GM21717 (cell line): ENCODE data around the gene MAGI3.
"Not testable (repeated sequence)": the region's sequence is repeated elsewhere in the genome, so short reads cannot be mapped to it uniquely, and the experiment has no call there.

Source experiments
- ATAC-seq: cut with Tn5 transposase; IDR thresholded peaks from one replicate; pipeline ENCODE4 v1.9.1; 2021; ENCODE audit warnings: mild to moderate bottlenecking, moderate library complexity; ENCODE audit not compliant: unreplicated experiment

The MAGI3 gene

GRCh38 chr1:113557187-113557586, 166.9 kb downstream of the MAGI3 start:
- no peak for ATAC-seq

DNA sequence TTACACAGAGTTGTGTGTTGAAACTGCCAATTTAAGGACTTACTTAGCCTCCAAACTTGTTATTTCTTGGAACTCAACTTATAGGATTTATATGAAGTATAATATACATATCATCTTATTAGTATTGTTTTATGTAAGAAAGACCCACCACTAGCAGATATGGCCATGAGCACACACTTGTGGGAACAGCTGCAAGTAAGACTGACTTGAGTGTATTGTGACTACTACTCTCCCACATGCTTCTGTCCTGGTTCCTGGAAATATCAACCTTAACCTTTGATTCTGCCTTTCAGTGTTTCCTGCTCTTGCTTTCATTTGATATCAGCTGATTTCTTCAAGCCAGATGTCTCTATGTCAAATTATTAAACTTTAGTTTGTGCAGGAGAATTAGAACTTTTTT, 175.3 kb downstream of the MAGI3 start:
- no peak for ATAC-seq

DNA sequence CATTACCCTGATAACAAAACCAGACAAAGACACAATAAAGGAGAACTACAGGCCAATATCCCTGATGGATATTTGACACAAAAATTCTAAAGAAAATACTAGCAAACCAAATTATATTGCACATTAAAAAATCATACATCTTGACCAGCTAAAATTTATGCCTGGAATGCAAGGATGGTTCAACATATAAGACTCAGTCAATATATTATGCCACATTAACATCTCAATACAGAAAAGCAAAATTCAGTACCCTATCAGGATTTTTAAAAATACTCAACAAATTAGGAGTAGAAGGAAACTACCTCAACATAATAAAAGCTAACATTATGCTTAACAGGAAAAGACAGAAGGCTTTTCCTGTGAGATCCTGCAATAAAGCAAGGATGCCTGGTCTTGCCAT, 177.1 kb downstream of the MAGI3 start:
- no peak for ATAC-seq

DNA sequence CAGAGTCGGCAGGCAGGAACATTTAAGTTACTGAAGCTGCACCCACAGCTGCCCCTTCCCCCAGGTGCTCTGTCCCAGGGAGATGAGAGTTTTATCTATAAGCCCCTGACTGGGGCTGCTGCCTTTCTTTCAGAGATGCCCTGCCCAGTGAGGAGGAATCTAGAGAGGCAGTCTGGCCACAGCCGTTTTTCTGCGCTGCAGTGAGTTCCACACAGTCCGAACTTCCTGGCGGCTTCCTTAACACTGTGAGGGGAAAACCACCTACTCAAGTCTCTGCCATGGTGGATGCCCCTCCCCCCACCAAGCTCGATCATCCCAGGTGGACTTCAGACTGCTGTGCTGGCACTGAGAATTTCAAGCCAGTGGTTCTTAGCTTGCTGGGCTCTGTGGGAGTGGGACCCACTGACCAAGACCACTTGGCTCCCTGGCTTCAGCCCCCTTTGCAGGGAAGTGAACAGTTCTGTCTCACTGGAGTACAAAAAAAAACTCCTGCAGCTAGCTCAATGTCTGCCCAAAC, 185.5 kb downstream of the MAGI3 start:
- not testable (repeated sequence) for ATAC-seq

DNA sequence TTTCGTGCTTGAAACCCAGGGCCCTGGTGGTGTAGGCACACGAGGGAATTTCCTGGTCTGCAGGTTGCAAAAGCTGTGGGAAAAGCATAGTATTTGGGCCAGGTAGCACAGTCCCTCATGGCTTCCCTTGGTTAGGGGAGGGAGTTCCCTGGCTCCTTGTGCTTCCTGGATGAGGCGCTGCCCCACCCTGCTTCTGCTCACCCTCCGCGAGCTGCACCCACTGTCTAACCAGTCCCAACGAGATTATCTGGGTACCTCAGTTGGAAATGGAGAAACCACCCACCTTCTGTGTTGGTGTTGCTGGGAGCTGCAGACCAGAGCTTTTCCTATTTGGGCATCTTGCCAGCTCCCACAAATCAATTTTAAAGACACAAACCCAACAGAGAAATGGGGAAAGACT, 186.0 kb downstream of the MAGI3 start:
- ATAC-seq, result no peak

DNA sequence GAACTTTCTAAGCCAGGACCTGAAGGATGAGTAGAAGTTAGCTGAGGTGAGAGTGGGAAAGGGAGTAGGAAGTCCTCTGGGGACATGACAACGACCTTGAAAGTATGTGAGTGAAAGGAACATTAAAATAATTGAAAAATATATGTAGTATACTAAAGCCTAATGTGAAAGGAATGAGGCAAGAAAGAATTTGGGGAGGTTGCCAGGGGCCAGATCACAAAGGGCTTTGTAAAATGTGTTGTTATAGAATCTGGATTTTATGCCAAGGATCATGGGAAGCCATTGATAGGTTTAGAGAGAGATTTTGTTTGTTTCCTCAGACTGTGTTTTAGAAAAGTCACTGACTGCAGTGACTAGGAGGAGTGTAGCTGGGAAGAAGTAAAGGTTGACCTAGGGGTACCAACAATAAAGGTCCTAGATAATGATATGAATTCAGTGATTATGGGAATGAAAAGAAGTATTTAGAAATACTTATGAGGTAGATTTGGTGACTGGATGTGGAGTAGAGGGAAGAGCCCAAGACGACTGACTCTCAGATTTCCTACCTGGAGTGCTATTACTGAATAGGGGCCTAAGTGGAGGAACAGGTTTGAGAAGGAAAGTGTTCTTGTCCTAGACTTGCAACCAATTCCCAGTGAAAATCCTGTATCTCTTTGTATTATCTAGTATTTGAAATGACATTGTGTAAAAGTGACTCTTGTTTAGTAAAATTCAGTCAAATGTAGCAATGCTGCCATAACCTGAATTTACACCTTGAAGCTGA, 189.1 kb downstream of the MAGI3 start:
- ATAC-seq, result no peak

DNA sequence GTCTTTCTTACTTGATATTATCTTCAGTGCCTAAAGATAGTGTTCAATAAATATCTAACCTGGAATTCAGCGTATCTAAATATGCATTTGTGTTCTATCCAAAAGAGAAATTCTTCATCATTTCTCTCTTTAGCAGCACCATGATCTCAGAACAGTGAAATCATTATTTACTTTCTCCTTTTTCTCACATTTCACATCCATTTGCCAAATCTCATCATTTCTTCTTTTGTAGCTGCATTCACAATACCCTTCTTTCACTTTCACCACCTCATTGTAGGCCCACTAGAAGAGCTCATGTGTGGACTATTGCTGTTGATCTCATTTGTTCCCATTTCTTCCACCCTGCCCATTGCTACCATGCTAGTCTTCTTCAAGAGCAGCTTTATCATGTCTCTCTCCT, 191.0 kb downstream of the MAGI3 start:
- ATAC-seq, result no peak

- ATAC-seq, result no peak
These were observed 191.8 kb downstream of the MAGI3 start for GRCh38 chr1:113582084-113582483.

DNA sequence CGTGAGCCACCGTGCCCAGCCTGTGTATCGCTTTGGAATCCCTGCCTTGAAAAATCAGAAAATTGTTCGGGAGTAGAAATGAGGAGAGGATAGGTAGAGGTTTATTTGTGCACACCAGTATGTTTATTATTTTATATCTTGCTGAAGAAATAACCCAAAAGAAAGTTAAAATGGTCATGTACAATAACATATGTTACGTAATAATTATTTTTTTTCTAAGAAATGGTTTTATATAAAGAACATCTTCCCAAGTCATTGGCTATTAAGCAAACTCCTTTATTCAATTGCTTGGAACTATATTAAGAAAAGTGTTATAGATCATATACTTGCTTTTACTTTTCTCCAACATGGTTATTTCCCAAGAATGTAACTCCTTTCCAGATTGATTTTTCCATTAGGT, 197.2 kb downstream of the MAGI3 start:
- no peak for ATAC-seq

- ATAC-seq, result no peak
These were observed 201.9 kb downstream of the MAGI3 start for GRCh38 chr1:113592230-113592629.

- ATAC-seq, result no peak
These were observed 203.4 kb downstream of the MAGI3 start for GRCh38 chr1:113593550-113594297.

DNA sequence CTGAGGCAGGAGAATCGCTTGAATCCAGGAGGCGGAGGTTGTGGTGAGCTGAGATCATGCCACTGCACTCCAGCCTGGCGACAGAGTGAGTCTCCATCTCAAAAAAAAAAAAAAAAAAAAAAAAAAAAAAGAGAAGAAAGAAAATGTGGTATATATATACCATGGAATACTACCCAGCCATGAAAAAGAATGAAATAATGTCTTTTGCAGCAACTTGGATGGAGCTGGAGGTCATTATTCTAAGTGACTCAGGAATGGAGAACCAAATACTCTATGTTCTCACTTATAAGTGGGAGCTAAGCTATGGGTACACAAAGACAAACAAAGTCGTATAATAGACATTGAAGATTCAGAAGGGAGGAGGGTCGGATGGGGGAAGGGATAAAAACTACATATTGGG, 214.2 kb downstream of the MAGI3 start:
- not testable (repeated sequence) for ATAC-seq

- ATAC-seq, result no peak
These were observed 214.8 kb downstream of the MAGI3 start for GRCh38 chr1:113605146-113605545.

- no peak for ATAC-seq
These were observed 218.1 kb downstream of the MAGI3 start for GRCh38 chr1:113608399-113608798.

DNA sequence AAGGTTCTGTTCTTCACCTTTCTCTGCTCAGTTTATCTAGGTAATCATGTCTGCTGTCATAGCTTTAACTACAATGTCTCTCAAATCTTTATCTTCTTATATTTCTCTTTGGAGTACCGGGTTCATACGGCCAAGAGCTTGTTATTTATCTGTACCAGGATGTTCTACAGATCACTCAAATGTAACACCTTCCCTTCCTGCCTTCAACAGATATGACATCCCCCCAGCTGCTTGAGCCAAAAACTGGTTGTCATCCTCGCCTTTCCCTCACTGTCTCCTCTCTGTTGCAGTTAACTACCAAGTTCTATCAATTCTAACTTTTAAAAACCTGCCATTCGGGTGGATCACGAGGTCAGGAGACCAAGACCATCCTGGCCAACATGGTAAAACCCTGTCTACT, 220.1 kb downstream of the MAGI3 start:
- ATAC-seq, result no peak

DNA sequence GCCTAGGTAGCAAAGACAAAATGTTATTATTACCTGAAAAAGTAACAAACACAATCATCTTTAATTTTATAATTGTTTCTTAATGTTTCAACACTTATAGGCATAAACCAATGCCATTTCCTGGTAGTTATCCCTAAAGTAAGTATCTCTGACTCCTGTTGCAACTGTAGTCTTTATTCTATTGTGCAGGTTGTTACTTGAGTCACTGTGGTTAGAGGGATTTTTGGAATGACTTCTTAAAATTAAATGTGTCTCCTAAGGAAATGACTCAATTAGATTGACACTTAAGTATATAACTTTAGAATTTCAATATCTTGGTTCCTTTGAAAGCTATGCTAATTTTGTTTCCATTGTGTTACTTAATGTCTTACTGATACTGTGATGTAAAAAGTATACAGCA, 225.1 kb downstream of the MAGI3 start:
- ATAC-seq, result no peak

- no peak for ATAC-seq
These were observed 225.8 kb downstream of the MAGI3 start for GRCh38 chr1:113616156-113616555.

DNA sequence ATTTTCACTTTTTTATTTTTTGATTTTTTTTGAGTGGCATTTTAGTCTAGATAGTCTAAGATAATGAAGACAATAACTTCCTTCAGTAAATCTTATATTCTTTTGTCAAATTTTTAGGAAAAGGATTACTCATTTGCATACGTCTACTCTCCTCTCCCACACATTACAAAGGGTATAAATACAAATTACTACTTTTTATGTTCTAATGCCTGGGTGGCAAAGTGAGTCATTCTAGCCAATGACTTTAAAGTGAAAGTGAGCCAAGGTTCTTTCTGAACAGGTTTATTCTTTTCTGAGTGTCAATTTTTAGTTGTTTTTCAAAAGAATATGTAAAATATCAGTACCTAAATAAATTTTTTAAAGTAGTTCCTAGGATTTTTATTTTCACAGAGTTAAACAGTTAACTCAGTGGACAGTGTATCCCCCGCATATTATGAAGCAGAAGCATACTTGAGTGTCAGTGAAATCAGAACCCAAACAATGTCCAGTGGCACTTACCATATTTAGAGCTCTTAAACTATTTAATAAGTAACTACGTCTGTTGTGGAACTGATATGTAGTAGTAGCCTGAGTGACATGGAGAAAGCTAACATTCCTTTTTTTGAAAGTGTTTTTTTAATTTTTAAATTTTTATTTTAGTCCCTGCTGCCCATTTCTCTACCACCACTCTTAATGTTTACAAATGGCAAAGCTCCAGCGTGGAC, 227.3 kb downstream of the MAGI3 start:
- no peak for ATAC-seq

DNA sequence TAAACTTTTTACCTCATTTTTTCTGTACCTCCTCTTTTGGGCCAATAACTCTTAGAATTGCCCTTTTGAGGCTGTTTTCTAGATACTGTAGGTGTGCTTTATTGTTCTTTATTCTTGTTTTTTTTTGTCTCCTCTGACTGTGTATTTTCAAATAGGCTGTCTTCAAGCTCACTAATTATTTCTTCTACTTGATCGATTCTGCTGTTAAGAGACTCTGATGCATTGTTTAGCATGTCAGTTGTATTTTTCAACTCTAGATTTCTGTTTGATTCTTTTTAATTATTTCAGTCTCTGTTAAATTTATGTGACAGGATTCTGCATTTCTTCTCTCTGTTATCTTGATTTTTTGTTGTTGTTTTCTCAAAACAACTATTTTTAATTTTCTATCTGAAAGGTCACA, 238.7 kb downstream of the MAGI3 start:
- ATAC-seq, result no peak

GRCh38 chr1:113630340-113631327, 240.3 kb downstream of the MAGI3 start:
- no peak for ATAC-seq
